Thymus (tissue), 11 donors: ENCODE data around the gene SLC14A1. TPM values are rescaled to one million over a fixed set of nuclear protein-coding genes. Genes with fewer than 3 reads are reported as not detected.

ENCODE experiments used
- DNase-seq, 9 donors: peaks; one replicate each; pipeline ENCODE4 v3.0.0-alpha.2; 2013; ENCODE audit warnings: low spot score in 9 of 9, low read depth in 6 of 9, missing footprints in 1 of 9
- H3K27ac ChIP-seq, 2 donors: one replicate each; pipeline ENCODE4 v1.5.1; 2013; ENCODE audit warnings: control low read depth in 1 of 2, low read depth in 1 of 2, low read length in 1 of 2, mild to moderate bottlenecking in 1 of 2, moderate library complexity in 1 of 2
- H3K27me3 ChIP-seq, 2 donors: one replicate each; pipeline ENCODE4 v1.5.1; 2013; ENCODE audit warnings: low read length in 1 of 2; ENCODE audit not compliant: control insufficient read depth in 2 of 2, insufficient read depth in 1 of 2
- H3K36me3 ChIP-seq, 2 donors: one replicate each; pipeline ENCODE4 v1.5.1; 2013; ENCODE audit warnings: low read length in 1 of 2, mild to moderate bottlenecking in 1 of 2, moderate library complexity in 1 of 2; ENCODE audit not compliant: control insufficient read depth in 2 of 2, insufficient read depth in 2 of 2
- H3K4me1 ChIP-seq, 2 donors: one replicate each; pipeline ENCODE4 v1.5.1; 2013; ENCODE audit warnings: low read length in 2 of 2; ENCODE audit not compliant: control insufficient read depth in 2 of 2, insufficient read depth in 2 of 2
- H3K4me3 ChIP-seq, 2 donors: one replicate each; pipeline ENCODE4 v1.5.1; 2013; ENCODE audit warnings: low read length in 2 of 2, control low read depth in 1 of 2, mild to moderate bottlenecking in 1 of 2
- H3K9me3 ChIP-seq, 2 donors: one replicate each; pipeline ENCODE4 v1.5.1; 2013; ENCODE audit warnings: low read length in 1 of 2, mild to moderate bottlenecking in 1 of 2; ENCODE audit not compliant: control insufficient read depth in 2 of 2, insufficient read depth in 1 of 2
- WGBS: extraction: QIAGEN DNeasy Blood & Tissue Kit; methylation state at CpG from one replicate; pipeline ENCODE4 v1.1.7; 2013; 5-methylcytosine and 5-hydroxymethylcytosine counted together
- polyA plus RNA-seq: library from polyadenylated mRNA; stranded (reverse); fragments of 200-250 nt; gene quantifications from one replicate; pipeline ENCODE4 v1.2.3, GENCODE V29; 2013
- total RNA-seq: library from RNA; stranded (reverse); fragments of 120-200 nt; gene quantifications from one replicate; pipeline ENCODE4 v1.2.4, GENCODE V29; 2013
- donor health status: healthy.

SLC14A1 gene
- total and polyA plus RNA-seq, 2 donors: 2.8 to 3.9 TPM

GRCh38 chr18:45730832-45731575, 7.0 kb downstream of the SLC14A1 start:
- Histone ChIP-seq H3K9me3 (no peaks in the 10 kb centered on the region), H3K4me3 (no peak overlapping the region), H3K27me3 (no peaks in the 10 kb centered on the region), H3K4me1 (peaks cover 0 to 3% of the 10 kb centered on the region in 2 donors), H3K27ac (no peak overlapping the region), H3K36me3 (no peaks in the 10 kb centered on the region)
- DNase-seq: no peak
- WGBS: 65% methylated on average over 6 of the region's 6 CpGs

- Histone ChIP-seq H3K27ac (no peak overlapping the region), H3K27me3 (no peaks in the 10 kb centered on the region)
Measured at GRCh38 chr18:45731716-45732115, 7.7 kb downstream of the SLC14A1 start.

GRCh38 chr18:45733535-45733934, 9.6 kb downstream of the SLC14A1 start:
- H3K27me3 ChIP-seq: no peaks in the 10 kb centered on the region
- H3K36me3 ChIP-seq: no peaks in the 10 kb centered on the region
- DNase-seq: no peak
- no peaks in the 10 kb centered on the region for H3K9me3 ChIP-seq
- H3K27ac ChIP-seq: no peak overlapping the region
- no peaks in the 10 kb centered on the region for H3K4me1 ChIP-seq
- H3K4me3 ChIP-seq: no peak overlapping the region
- 99% methylated on average over 7 of the region's 7 CpGs for WGBS

More at GRCh38 chr18:45731716-45732115, 7.7 kb downstream of the SLC14A1 start:
- H3K4me1 ChIP-seq: peaks cover 0 to 3% of the 10 kb centered on the region in 2 donors
- H3K4me3 ChIP-seq: no peak overlapping the region
- H3K36me3 ChIP-seq: no peaks in the 10 kb centered on the region
- DNase-seq: no peak
- no peaks in the 10 kb centered on the region for H3K9me3 ChIP-seq
- 99% methylated on average over 2 of the region's 2 CpGs for WGBS

- WGBS: 96% methylated on average over 5 of the region's 5 CpGs
- no peak overlapping the region for H3K4me3 ChIP-seq
- H3K36me3 ChIP-seq: no peaks in the 10 kb centered on the region
- no peaks in the 10 kb centered on the region for H3K9me3 ChIP-seq
- H3K27me3 ChIP-seq: no peaks in the 10 kb centered on the region
- no peak for DNase-seq
- H3K27ac ChIP-seq: no peak overlapping the region
- H3K4me1 ChIP-seq: no peaks in the 10 kb centered on the region
Measured at GRCh38 chr18:45734505-45734904, 10.5 kb downstream of the SLC14A1 start.

GRCh38 chr18:45734944-45735343, 11.0 kb downstream of the SLC14A1 start:
- Histone ChIP-seq H3K27me3 (no peaks in the 10 kb centered on the region), H3K27ac (no peak overlapping the region), H3K4me3 (no peak overlapping the region), H3K9me3 (no peaks in the 10 kb centered on the region), H3K4me1 (no peaks in the 10 kb centered on the region), H3K36me3 (no peaks in the 10 kb centered on the region)
- WGBS: 95% methylated on average over 6 of the region's 6 CpGs
- DNase-seq: no peak

GRCh38 chr18:45738660-45739059, 14.7 kb downstream of the SLC14A1 start:
- no peaks in the 10 kb centered on the region for H3K36me3 ChIP-seq
- H3K9me3 ChIP-seq: no peaks in the 10 kb centered on the region
- H3K27ac ChIP-seq: no peak overlapping the region
- no peak for DNase-seq
- H3K4me3 ChIP-seq: no peak overlapping the region
- H3K27me3 ChIP-seq: no peaks in the 10 kb centered on the region
- H3K4me1 ChIP-seq: no peaks in the 10 kb centered on the region

- no peaks in the 10 kb centered on the region for H3K27me3 ChIP-seq
- H3K36me3 ChIP-seq: no peaks in the 10 kb centered on the region
- H3K4me3 ChIP-seq: no peak overlapping the region
- no peak for DNase-seq
- no peaks in the 10 kb centered on the region for H3K9me3 ChIP-seq
- no peaks in the 10 kb centered on the region for H3K4me1 ChIP-seq
- 98% methylated on average over 3 of the region's 3 CpGs for WGBS
- H3K27ac ChIP-seq: no peak overlapping the region
Measured at GRCh38 chr18:45739268-45739667, 15.3 kb downstream of the SLC14A1 start.

- H3K27me3 ChIP-seq: no peaks in the 10 kb centered on the region
- no peak overlapping the region for H3K27ac ChIP-seq
- 95% methylated on average over 3 of the region's 3 CpGs for WGBS
- DNase-seq: no peak
- no peaks in the 10 kb centered on the region for H3K9me3 ChIP-seq
- no peaks in the 10 kb centered on the region for H3K4me1 ChIP-seq
- H3K36me3 ChIP-seq: no peaks in the 10 kb centered on the region
- H3K4me3 ChIP-seq: no peak overlapping the region
Measured at GRCh38 chr18:45739848-45740247, 15.9 kb downstream of the SLC14A1 start.

GRCh38 chr18:45741056-45741455, 17.1 kb downstream of the SLC14A1 start:
- Histone ChIP-seq H3K4me3 (no peak overlapping the region), H3K27ac (no peak overlapping the region), H3K9me3 (no peaks in the 10 kb centered on the region), H3K4me1 (peaks cover 0 to 3% of the 10 kb centered on the region in 2 donors), H3K36me3 (no peaks in the 10 kb centered on the region), H3K27me3 (no peaks in the 10 kb centered on the region)
- DNase-seq: no peak
- WGBS: 97% methylated on average over 3 of the region's 3 CpGs
